Gastrocnemius medialis (tissue), 4 donors: ENCODE measurements around the gene HIP1. TPM values are rescaled to one million over a fixed set of nuclear protein-coding genes. Genes with fewer than 3 reads are reported as not detected.

Experiments
- total RNA-seq, 4 donors: library from RNA; depleted of rRNA; stranded (reverse); fragments of >200 nt; gene quantifications; one replicate each; pipeline versions ENCODE4 v1.1.0 to v1.2.3, GENCODE V29; 2016

Gene HIP1
- total RNA-seq, 4 donors from 2014 or later = 5.8 to 11.1 (median 7.9) TPM

Other genes starting within 250 kb of the HIP1 start
- not detected for gene SPDYE5, start 246.6 kb downstream of the HIP1 start, total RNA-seq
- not detected for gene CCL26, start 33.3 kb upstream of the HIP1 start, total RNA-seq
- not detected for gene CCL24, start 74.9 kb upstream of the HIP1 start, total RNA-seq
- gene RHBDD2, start 140.1 kb upstream of the HIP1 start, total RNA-seq = 10 to 100 TPM; 28.5 to 52.1 (median 38.2) TPM
- 100 to 1,000 TPM in 3 of 4 donors, 10 to 100 TPM in 1; 85.7 to 218 (median 115) TPM for gene POR, start 176.2 kb upstream of the HIP1 start, total RNA-seq